Measurements from ENCODE around the gene PIK3CG. TPM values are rescaled to one million over a fixed set of nuclear protein-coding genes. Genes with fewer than 3 reads are reported as not detected.
"Not testable (repeated sequence)": the region's sequence is repeated elsewhere in the genome, so short reads cannot be mapped to it uniquely, and the experiment has no call there.

Gene PIK3CG
- total and polyA plus RNA-seq, 3 donors from 2014 or later, result 6.5 to 10.3 (median 9.3) TPM

- DNase-seq, result no peak
- Histone ChIP-seq H3K27ac (no peak overlapping the region), H3K4me3 (no peak overlapping the region), H3K4me1 (no peaks in the 10 kb centered on the region), H3K27me3 (no peaks in the 10 kb centered on the region), H3K36me3 (ENCODE audit: low read depth, missing control alignments) (no peaks in the 10 kb centered on the region), H3K9me3 (no peaks in the 10 kb centered on the region)
- intact Hi-C loops (cut with DNase I; ENCODE audit: low total_unique reads), result no loop called here
- 46 to 47% methylated on average over 2 of the region's 2 CpGs for WGBS, 2 donors
- TF ChIP-seq, protein P1, sequence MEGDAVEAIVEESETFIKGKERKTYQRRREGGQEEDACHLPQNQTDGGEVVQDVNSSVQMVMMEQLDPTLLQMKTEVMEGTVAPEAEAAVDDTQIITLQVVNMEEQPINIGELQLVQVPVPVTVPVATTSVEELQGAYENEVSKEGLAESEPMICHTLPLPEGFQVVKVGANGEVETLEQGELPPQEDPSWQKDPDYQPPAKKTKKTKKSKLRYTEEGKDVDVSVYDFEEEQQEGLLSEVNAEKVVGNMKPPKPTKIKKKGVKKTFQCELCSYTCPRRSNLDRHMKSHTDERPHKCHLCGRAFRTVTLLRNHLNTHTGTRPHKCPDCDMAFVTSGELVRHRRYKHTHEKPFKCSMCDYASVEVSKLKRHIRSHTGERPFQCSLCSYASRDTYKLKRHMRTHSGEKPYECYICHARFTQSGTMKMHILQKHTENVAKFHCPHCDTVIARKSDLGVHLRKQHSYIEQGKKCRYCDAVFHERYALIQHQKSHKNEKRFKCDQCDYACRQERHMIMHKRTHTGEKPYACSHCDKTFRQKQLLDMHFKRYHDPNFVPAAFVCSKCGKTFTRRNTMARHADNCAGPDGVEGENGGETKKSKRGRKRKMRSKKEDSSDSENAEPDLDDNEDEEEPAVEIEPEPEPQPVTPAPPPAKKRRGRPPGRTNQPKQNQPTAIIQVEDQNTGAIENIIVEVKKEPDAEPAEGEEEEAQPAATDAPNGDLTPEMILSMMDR (IDR thresholded peaks at IDR 0.05), result no peak
- TF ChIP-seq POLR2A (IDR thresholded peaks at IDR 0.05), result no peak
Observed at GRCh38 chr7:106927536-106927935, 62.5 kb downstream of the PIK3CG start.

DNA sequence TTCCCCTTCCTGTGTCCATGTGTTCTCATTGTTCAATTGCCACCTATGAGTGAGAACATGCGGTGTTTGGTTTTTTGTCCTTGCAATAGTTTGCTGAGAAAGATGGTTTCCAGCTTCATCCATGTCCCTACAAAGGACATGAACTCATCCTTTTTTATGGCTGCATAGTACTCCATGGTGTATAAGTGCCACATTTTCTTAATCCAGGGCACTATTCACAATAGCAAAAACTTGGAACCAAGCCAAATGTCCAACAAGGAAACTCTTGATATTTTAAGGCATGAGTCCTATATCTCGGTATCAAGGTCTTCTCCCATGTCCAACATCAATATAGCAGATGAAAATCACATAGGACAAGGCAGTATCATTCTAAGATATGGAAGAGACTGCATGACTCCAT is 64.5 kb downstream of the PIK3CG start:
- H3K4me1 ChIP-seq; DNase-seq; H3K36me3 ChIP-seq (ENCODE audit: low read depth, missing control alignments); H3K27ac ChIP-seq; H3K9me3 ChIP-seq; H3K4me3 ChIP-seq; H3K27me3 ChIP-seq; intact Hi-C loops (cut with DNase I; ENCODE audit: low total_unique reads): not testable (repeated sequence)
- 62 to 93% methylated on average over 2 of the region's 2 CpGs for WGBS, 2 donors

DNA sequence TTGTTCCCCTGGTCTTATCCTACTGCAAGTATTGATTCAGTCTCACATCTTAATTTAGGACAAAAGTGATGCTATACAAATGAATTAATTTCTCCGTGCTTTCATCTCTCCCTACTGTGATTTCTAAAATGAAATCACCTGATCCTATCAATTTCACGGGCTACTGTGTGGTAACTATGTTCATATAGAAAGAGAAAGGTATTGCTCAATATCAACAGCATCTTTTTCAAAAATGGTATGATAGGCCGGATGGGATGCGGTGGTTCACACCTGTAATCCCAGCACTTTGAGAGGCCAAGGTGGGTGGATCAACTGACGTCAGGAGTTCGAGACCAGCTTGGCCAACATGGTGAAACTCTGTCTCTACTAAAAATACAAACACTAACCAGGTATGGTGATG is 71.2 kb downstream of the PIK3CG start:
- H3K36me3 ChIP-seq (ENCODE audit: low read depth, missing control alignments), result no peaks in the 10 kb centered on the region
- TF ChIP-seq, protein P1 (IDR thresholded peaks at IDR 0.05), result no peak
- TF ChIP-seq POLR2A (IDR thresholded peaks at IDR 0.05), result no peak
- WGBS, 2 donors, result 91 to 96% methylated on average over 6 of the region's 6 CpGs
- H3K27me3 ChIP-seq, result no peaks in the 10 kb centered on the region
- intact Hi-C loops (cut with DNase I; ENCODE audit: low total_unique reads), result no loop called here
- no peak overlapping the region for H3K4me3 ChIP-seq
- H3K4me1 ChIP-seq, result no peaks in the 10 kb centered on the region
- no peaks in the 10 kb centered on the region for H3K9me3 ChIP-seq
- no peak overlapping the region for H3K27ac ChIP-seq
- no peak for DNase-seq

- intact Hi-C loops (cut with DNase I; ENCODE audit: low total_unique reads); H3K4me3 ChIP-seq; H3K27me3 ChIP-seq; H3K9me3 ChIP-seq; H3K27ac ChIP-seq; DNase-seq; H3K36me3 ChIP-seq (ENCODE audit: low read depth, missing control alignments); H3K4me1 ChIP-seq: not testable (repeated sequence)
- WGBS, 2 donors, result 81 to 82% methylated on average over 7 of the region's 7 CpGs
Observed at GRCh38 chr7:106938122-106938521, 73.0 kb downstream of the PIK3CG start.

GRCh38 chr7:106938803-106939202 is 73.7 kb downstream of the PIK3CG start:
- TF ChIP-seq, protein P1 (IDR thresholded peaks at IDR 0.05), result no peak
- no peak for TF ChIP-seq POLR2A (IDR thresholded peaks at IDR 0.05)
- intact Hi-C loops (cut with DNase I; ENCODE audit: low total_unique reads), result no loop called here
- 93 to 94% methylated on average over 5 of the region's 5 CpGs for WGBS, 2 donors

DNA sequence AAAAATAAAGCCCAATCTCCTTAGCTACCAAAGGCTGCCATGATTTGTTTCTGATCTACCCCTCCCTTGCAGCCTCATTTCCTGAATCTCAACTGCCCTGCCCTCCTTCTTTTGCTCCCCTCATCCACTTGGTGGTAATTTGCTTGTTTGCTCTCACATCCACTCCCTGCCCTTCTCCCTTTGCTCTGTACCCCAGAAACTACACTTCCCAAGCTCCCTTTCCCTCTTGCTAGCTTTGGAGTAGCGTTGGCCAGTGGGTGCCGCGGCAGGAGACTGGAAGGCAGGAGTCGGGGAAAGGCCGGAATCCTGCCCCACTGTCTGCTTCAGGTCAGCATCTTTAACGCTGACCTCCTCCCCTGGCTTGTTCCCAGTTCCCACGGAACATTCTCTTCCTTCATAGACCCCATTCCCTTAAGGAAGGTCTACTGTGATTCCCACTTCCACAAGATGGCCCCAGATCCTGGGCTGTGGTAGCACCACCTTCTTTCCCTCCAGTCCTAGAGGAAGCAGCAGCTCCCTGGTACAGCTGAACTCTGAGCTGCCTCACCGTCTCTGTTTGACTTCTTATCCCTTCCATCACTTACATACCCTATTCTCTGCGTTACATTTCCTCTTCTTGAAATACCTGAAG is 79.1 kb downstream of the PIK3CG start:
- H3K27me3 ChIP-seq, result no peaks in the 10 kb centered on the region
- no peak for DNase-seq
- intact Hi-C loops (cut with DNase I; ENCODE audit: low total_unique reads), result no loop called here
- H3K36me3 ChIP-seq (ENCODE audit: low read depth, missing control alignments), result no peaks in the 10 kb centered on the region
- H3K27ac ChIP-seq, result no peak overlapping the region
- TF ChIP-seq, protein P1 (IDR thresholded peaks at IDR 0.05), result no peak
- TF ChIP-seq POLR2A (IDR thresholded peaks at IDR 0.05), result no peak
- H3K9me3 ChIP-seq, result no peaks in the 10 kb centered on the region
- 51 to 69% methylated on average over 9 of the region's 9 CpGs for WGBS, 2 donors
- H3K4me3 ChIP-seq, result no peak overlapping the region
- no peaks in the 10 kb centered on the region for H3K4me1 ChIP-seq

More at GRCh38 chr7:106938803-106939202, 73.7 kb downstream of the PIK3CG start:
- no peak for DNase-seq
- no peaks in the 10 kb centered on the region for H3K36me3 ChIP-seq (ENCODE audit: low read depth, missing control alignments)
- H3K4me1 ChIP-seq, result no peaks in the 10 kb centered on the region
- H3K27ac ChIP-seq, result no peak overlapping the region
- H3K4me3 ChIP-seq, result no peak overlapping the region
- H3K9me3 ChIP-seq, result no peaks in the 10 kb centered on the region
- H3K27me3 ChIP-seq, result no peaks in the 10 kb centered on the region
